HCT116 (cell line): ENCODE results near the gene QSOX1. TPM values are rescaled to one million over a fixed set of nuclear protein-coding genes. Genes with fewer than 3 reads are reported as not detected.

Experiments
- total RNA-seq: library from RNA; stranded (reverse); gene quantifications from one replicate; pipeline ENCODE4 v1.2.1, GENCODE V29; 2021; ENCODE audit not compliant: unreplicated experiment

Gene QSOX1
- total RNA-seq, 1 experiment from 2014 or later = 89.2 TPM

Other genes with a start within 250 kb of the QSOX1 start
- 27.6 TPM for gene CEP350, start 200.1 kb upstream of the QSOX1 start, total RNA-seq
- 0.44 TPM for gene LHX4, start 75.4 kb downstream of the QSOX1 start, total RNA-seq